ENCODE data around the gene RAP1GAP2.

DNA sequence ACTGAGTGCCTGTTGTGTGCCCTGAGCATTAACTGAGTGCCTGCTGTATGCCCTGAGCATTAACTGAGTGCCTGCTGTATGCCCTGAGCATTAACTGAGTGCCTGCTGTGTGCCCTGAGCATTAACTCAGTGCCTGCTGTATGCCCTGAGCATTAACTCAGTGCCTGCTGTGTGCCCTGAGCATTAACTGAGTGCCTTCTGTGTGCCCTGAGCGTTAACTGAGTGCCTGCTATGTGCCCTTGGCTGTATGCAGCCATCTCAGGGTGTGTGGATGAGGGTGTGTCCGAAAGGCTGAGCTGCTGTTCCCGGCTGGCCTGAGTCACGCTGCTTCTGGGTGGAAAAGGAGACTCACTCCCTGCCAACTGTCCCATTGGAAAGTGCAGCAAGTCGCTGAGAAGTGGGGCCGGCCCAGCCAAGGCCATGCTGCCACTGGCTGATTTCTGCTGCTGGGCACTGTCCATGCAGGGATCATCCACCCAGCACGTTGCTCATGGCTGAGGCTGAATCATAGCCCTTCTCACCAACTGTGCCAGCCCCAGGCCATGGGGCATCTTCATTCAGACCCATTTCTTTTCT is 153.3 kb downstream of the RAP1GAP2 start:
- TF ChIP-seq CTCF (IDR thresholded peaks at IDR 0.05), result no peak
- peak in 1 of 2 donors; percentile 44 for TF ChIP-seq POLR2AphosphoS5 (IDR thresholded peaks at IDR 0.05; ENCODE audit: insufficient read depth in 1 of 2, low read depth in 1 of 2)
